HepG2 (cell line): ENCODE results near the gene ABHD15. TPM values are rescaled to one million over a fixed set of nuclear protein-coding genes. Genes with fewer than 3 reads are reported as not detected.

Experiments
- ATAC-seq: fragments of 200-7000 bp; cut with Tn5 transposase; 3 replicates; pipeline ENCODE4 v1.9.1; 2020; ENCODE audit warnings: mild to moderate bottlenecking, moderate library complexity
- BruUV-seq: library from RNA; stranded (reverse); fragments of 400-500 nt; replicated peaks from 2 replicates; lab custom pipeline; 2021; lab: Mats Ljungman, UMichigan
- CTCF ChIA-PET: fragments of 300-600 bp; formaldehyde crosslinking; extraction: SDS; loops from one replicate; lab custom pipeline; 2021; ENCODE audit warnings: low total read pairs, inconsistent platforms, low intra/inter-chr PET ratio; lab: Yijun Ruan, JAX
- POLR2A ChIA-PET: fragments of 350-600 bp; sonication (Branson Sonifier 250); formaldehyde crosslinking; loops from one replicate; lab custom pipeline; 2020; ENCODE audit warnings: antibody characterized with exemption, inconsistent platforms; lab: Yijun Ruan, JAX
- DNase-seq: peaks from one replicate; pipeline ENCODE4 v3.0.0-alpha.2; 2015; ENCODE audit warnings: low spot score
- FAIRE-seq: peaks from 3 replicates; lab custom pipeline; 2011; peaks lifted over from hg19 to GRCh38; lab: Jason Lieb, UNC
- H2AFZ ChIP-seq: one replicate; pipeline ENCODE4 v1.6.1; 2011; ENCODE audit warnings: low read length, inconsistent platforms
- H3K27ac ChIP-seq: fragments of 300-600 bp; 3 replicates; pipeline ENCODE4 v1.8.0; 2011; ENCODE audit warnings: mixed run types, mild to moderate bottlenecking, mixed read lengths, low read length, inconsistent platforms; ENCODE audit not compliant: insufficient read depth; ENCODE audit errors: extremely low read length
- H3K27me3 ChIP-seq, 2 experiments: fragments of 200-600 bp in 1 of 2; 2 replicates in 1 of 2; 3 replicates in 1 of 2; pipeline versions ENCODE4 v1.6.0 to v1.8.0; 2011; ENCODE audit warnings: low read length in 2 of 2, mild to moderate bottlenecking in 2 of 2, moderate library complexity in 2 of 2, inconsistent platforms in 1 of 2; ENCODE audit not compliant: insufficient read depth in 2 of 2, control insufficient read depth in 1 of 2
- H3K36me3 ChIP-seq, 2 experiments: fragments of 200-600 bp in 1 of 2; replicated peaks in 1 of 2; 2 replicates in 1 of 2; 3 replicates in 1 of 2; pipeline versions ENCODE4 v1.5.1 to v1.8.0; 2011; ENCODE audit warnings: low read length in 2 of 2, inconsistent platforms in 1 of 2; ENCODE audit not compliant: insufficient read depth in 2 of 2, control insufficient read depth in 1 of 2
- H3K4me1 ChIP-seq: 2 replicates; pipeline ENCODE4 v1.5.1; 2012; ENCODE audit warnings: low read length, inconsistent platforms; ENCODE audit not compliant: insufficient read depth
- H3K4me2 ChIP-seq: 2 replicates; pipeline ENCODE4 v1.6.0; 2011; ENCODE audit warnings: low read depth, low read length, inconsistent platforms
- H3K4me3 ChIP-seq, 3 experiments: fragments of 200-600 bp in 1 of 3; sonication (generic), shearing (Covaris generic) in 1 of 3; replicated peaks in 1 of 3; 2 replicates each; pipeline ENCODE4 v1.5.1; 2011 to 2016; ENCODE audit warnings: low read length in 3 of 3, inconsistent platforms in 2 of 3, low read depth in 2 of 3, mild to moderate bottlenecking in 2 of 3, control low read depth in 1 of 3, mixed read lengths in 1 of 3; ENCODE audit not compliant: insufficient read depth in 1 of 3
- H3K79me2 ChIP-seq: one replicate; pipeline ENCODE4 v1.6.1; 2011; ENCODE audit warnings: low read length, inconsistent platforms; ENCODE audit not compliant: insufficient read depth
- H3K9ac ChIP-seq: 2 replicates; pipeline ENCODE4 v1.6.0; 2011; ENCODE audit warnings: mild to moderate bottlenecking, low read depth, low read length, inconsistent platforms; ENCODE audit not compliant: insufficient read depth
- H3K9me3 ChIP-seq: 2 replicates; pipeline ENCODE4 v1.5.1; 2012; ENCODE audit warnings: mild to moderate bottlenecking, low read length
- H4K20me1 ChIP-seq: 2 replicates; pipeline ENCODE4 v1.6.0; 2011; ENCODE audit warnings: inconsistent platforms, mild to moderate bottlenecking, low read length, moderate library complexity; ENCODE audit not compliant: insufficient read depth
- ARNT2 ChIP-seq: sonication (generic); formaldehyde crosslinking; IDR thresholded peaks from 2 replicates; pipeline ENCODE4 v1.8.0; 2022; ENCODE audit warnings: mild to moderate bottlenecking, low read depth, missing genetic modification reagents, moderate library complexity
- ATF3 ChIP-seq: sonication (generic); formaldehyde crosslinking; IDR thresholded peaks from 2 replicates; pipeline ENCODE4 v1.4.0; 2020; ENCODE audit warnings: missing genetic modification reagents
- BRD4 ChIP-seq: sonication (generic); formaldehyde crosslinking; IDR thresholded peaks from 2 replicates; pipeline ENCODE4 v1.4.0; 2020; ENCODE audit warnings: missing genetic modification reagents
- FOXJ3 ChIP-seq: sonication (generic); formaldehyde crosslinking; IDR thresholded peaks from 2 replicates; pipeline ENCODE4 v1.4.0; 2020; ENCODE audit warnings: missing genetic modification reagents, mild to moderate bottlenecking, borderline replicate concordance
- GMEB2 ChIP-seq: IDR thresholded peaks from 2 replicates; pipeline ENCODE4 v1.6.1; 2016; ENCODE audit warnings: missing biosample characterization, missing genetic modification reagents, low read depth
- GTF3A ChIP-seq: sonication (generic); formaldehyde crosslinking; conservative IDR thresholded peaks from 2 replicates; pipeline ENCODE4 v1.4.0; 2020; ENCODE audit warnings: mild to moderate bottlenecking, missing genetic modification reagents
- HNRNPH1 ChIP-seq: fragments of 200-400 bp; formaldehyde crosslinking; optimal IDR thresholded peaks from 2 replicates; pipeline ENCODE3; 2017; ENCODE audit warnings: mild to moderate bottlenecking, low read depth, low read length
- LCORL ChIP-seq, 2 experiments: fragments of 450-650 bp in 1 of 2; sonication (generic) in 1 of 2; formaldehyde crosslinking in 1 of 2; IDR thresholded peaks; 2 replicates each; pipeline versions ENCODE4 v1.5.0 to v1.6.1; 2017 to 2020; ENCODE audit warnings: antibody characterized with exemption in 1 of 2, missing genetic modification reagents in 1 of 2
- MNT ChIP-seq: fragments of 450-650 bp; IDR thresholded peaks from 2 replicates; pipeline ENCODE4 v1.6.1; 2016
- MYPOP ChIP-seq: sonication (generic); formaldehyde crosslinking; IDR thresholded peaks from 2 replicates; pipeline ENCODE4 v1.8.1; 2023; ENCODE audit warnings: mild to moderate bottlenecking, moderate library complexity, missing genetic modification reagents
- NONO ChIP-seq, 2 experiments: fragments of 450-650 bp in 1 of 2; sonication (generic) in 1 of 2; formaldehyde crosslinking in 1 of 2; IDR thresholded peaks in 1 of 2; conservative IDR thresholded peaks in 1 of 2; 2 replicates each; pipeline versions ENCODE4 v1.6.1 to v1.8.0; 2017 to 2022; ENCODE audit warnings: mild to moderate bottlenecking in 1 of 2, missing genetic modification reagents in 1 of 2, moderate library complexity in 1 of 2
- NR1H2 ChIP-seq: sonication (generic); formaldehyde crosslinking; IDR thresholded peaks from 2 replicates; pipeline ENCODE4 v1.8.1; 2022; ENCODE audit warnings: low read depth, missing genetic modification reagents, borderline replicate concordance
- POLR2G ChIP-seq: fragments of 200-400 bp; formaldehyde crosslinking; IDR thresholded peaks from 2 replicates; pipeline ENCODE4 v1.6.1; 2018; ENCODE audit warnings: mild to moderate bottlenecking, low read depth, low read length, moderate library complexity
- RELA ChIP-seq: sonication (generic); formaldehyde crosslinking; IDR thresholded peaks from 2 replicates; pipeline ENCODE4 v1.4.0; 2020; ENCODE audit warnings: missing genetic modification reagents
- TSC22D2 ChIP-seq: sonication (generic); formaldehyde crosslinking; IDR thresholded peaks from 2 replicates; pipeline ENCODE4 v1.5.1; 2020; ENCODE audit warnings: missing genetic modification reagents, mild to moderate bottlenecking, borderline replicate concordance
- ZNF75D ChIP-seq: sonication (generic); formaldehyde crosslinking; IDR thresholded peaks from 2 replicates; pipeline ENCODE4 v1.8.1; 2023; ENCODE audit warnings: missing genetic modification reagents, mild to moderate bottlenecking, borderline replicate concordance
- ZNF891 ChIP-seq: sonication (generic); formaldehyde crosslinking; IDR thresholded peaks from 2 replicates; pipeline ENCODE4 v1.5.0; 2020; ENCODE audit warnings: mild to moderate bottlenecking, missing genetic modification reagents
- WGBS: methylation state at CpG from one replicate; pipeline ENCODE4 v1.1.6; 2017; ENCODE audit warnings: low lambda C conversion rate; 5-methylcytosine and 5-hydroxymethylcytosine counted together
- in situ Hi-C: cut with HindIII; loops from 2 replicates; pipeline ENCODE4 v1.10.0; 2017; ENCODE audit warnings: low pct_unique_long_range_greater_than_20kb; ENCODE audit not compliant: extremely low pct_ligation_motif_present
- intact Hi-C: fragments of 100-400 bp; cut with micrococcal nuclease; formaldehyde crosslinking; loops from one replicate; pipeline ENCODE4 v1.10.0; 2022; ENCODE audit not compliant: unreplicated experiment
- polyA plus RNA-seq, 8 experiments: library from polyadenylated mRNA; depleted of rRNA in 3 of 8; stranded (reverse) in 7 of 8; unstranded in 1 of 8; fragments of >200 nt; fragmentation: Illumina TruSeq in 4 of 8; extraction: Trizol in 4 of 8; gene quantifications; 2 replicates each; pipeline versions ENCODE4 v1.2.1 to v1.2.3, GENCODE V29; 2011 to 2016; ENCODE audit warnings: low read depth in 4 of 8, missing spikeins in 1 of 8, mixed read lengths in 1 of 8; ENCODE audit not compliant: insufficient read depth in 1 of 8
- total RNA-seq, 5 experiments: library from RNA; depleted of rRNA; stranded (reverse); fragments of >200 nt; fragmentation: Illumina TruSeq; extraction: Trizol; gene quantifications; 2 replicates each; pipeline ENCODE4 v1.2.3, GENCODE V29; 2016; ENCODE audit warnings: low read depth in 1 of 5

The ABHD15 gene
- total and polyA plus RNA-seq, 2 of the 13 experiments (the other 11 are each of a cell fraction or from before 2014, with no cell fraction given): 2.4 to 7.7 TPM

GRCh38 chr17:29607557-29608195 lies 40.8 kb upstream of the ABHD15 start (continued):
- no peak for TF ChIP-seq ZNF891
- TF ChIP-seq LCORL (IDR thresholded peaks at IDR 0.05): no peak
- no peak for TF ChIP-seq LCORL (CRISPR knock-in tag; IDR thresholded peaks at IDR 0.05)
- TF ChIP-seq HNRNPH1: no peak
- TF ChIP-seq TSC22D2 (CRISPR knock-in tag): no peak

- Histone ChIP-seq H3K4me1 (0 out of 2 replicates have a peak, but pooled peaks cover 8% of the 10 kb centered on the region), H3K4me2 (no peak overlapping the region), H3K9me3 (no peaks in the 10 kb centered on the region), H3K79me2 (no peaks in the 10 kb centered on the region), H3K4me3 (no peak overlapping the region), H3K36me3 (no peaks in the 10 kb centered on the region), H4K20me1 (no peaks in the 10 kb centered on the region), H3K27me3 (peaks cover 4 to 7% of the 10 kb centered on the region in 2 experiments; a peak in 3 of 5 replicates), H3K27ac (no peak overlapping the region), H3K9ac (no peak overlapping the region), H2AFZ (no peak overlapping the region)
- ChIA-PET CTCF (no interaction called here), POLR2A (no interaction called here)
- no peak for ATAC-seq
- BruUV-seq: no TSS peak
- 77% methylated on average over 6 of the region's 6 CpGs for WGBS
- no peak for FAIRE-seq
- intact Hi-C loops: no loop called here
- in situ Hi-C loops: no loop called here
- DNase-seq: no peak
- TF ChIP-seq GMEB2 (no peak), MYPOP (CRISPR knock-in tag) (no peak), MNT (no peak), BRD4 (CRISPR knock-in tag) (no peak), POLR2G (no peak), ZNF75D (CRISPR knock-in tag) (no peak), NONO (IDR thresholded peaks at IDR 0.05) (no peak), NONO (CRISPR knock-in tag; conservative IDR thresholded peaks at IDR 0.05) (no peak), NR1H2 (no peak), FOXJ3 (no peak), ARNT2 (CRISPR knock-in tag) (no peak), ATF3 (CRISPR knock-in tag) (no peak), RELA (CRISPR knock-in tag) (no peak), GTF3A (CRISPR knock-in tag) (no peak)
Observed at GRCh38 chr17:29603109-29603674, 36.4 kb upstream of the ABHD15 start.
